Mucosa of rectum (tissue), 2 donors: ENCODE data around the gene ACTL6A.
"Not testable (repeated sequence)": the region's sequence is repeated elsewhere in the genome, so short reads cannot be mapped to it uniquely, and the experiment has no call there.

ENCODE experiments used
- H3K27ac ChIP-seq, 2 donors: one replicate each; pipeline ENCODE4 v1.7.0; 2013; ENCODE audit warnings: inconsistent platforms in 2 of 2, low read depth in 2 of 2, low read length in 2 of 2
- H3K27me3 ChIP-seq, 2 donors: one replicate each; pipeline ENCODE4 v1.7.0; 2013; ENCODE audit warnings: low read length in 2 of 2; ENCODE audit not compliant: control insufficient read depth in 2 of 2, insufficient read depth in 2 of 2
- H3K36me3 ChIP-seq, 2 donors: one replicate each; pipeline ENCODE4 v1.7.0; 2013; ENCODE audit warnings: low read length in 2 of 2; ENCODE audit not compliant: control insufficient read depth in 2 of 2, insufficient read depth in 2 of 2
- H3K4me1 ChIP-seq, 2 donors: one replicate each; pipeline ENCODE4 v1.7.0; 2013; ENCODE audit warnings: low read length in 2 of 2, mild to moderate bottlenecking in 1 of 2; ENCODE audit not compliant: control insufficient read depth in 2 of 2, insufficient read depth in 2 of 2
- H3K4me3 ChIP-seq, 2 donors: one replicate each; pipeline ENCODE4 v1.7.0; 2013; ENCODE audit warnings: low read length in 2 of 2
- H3K9ac ChIP-seq, 2 donors: one replicate each; pipeline ENCODE4 v1.7.0; 2013; ENCODE audit warnings: low read length in 2 of 2, low read depth in 1 of 2, mild to moderate bottlenecking in 1 of 2
- H3K9me3 ChIP-seq, 2 donors: one replicate each; pipeline ENCODE4 v1.7.0; 2013; ENCODE audit warnings: low read length in 2 of 2; ENCODE audit not compliant: control insufficient read depth in 2 of 2
- donor health status: healthy.
- donor health status: Normal muscosa, but diverticular disease.

Gene ACTL6A

DNA sequence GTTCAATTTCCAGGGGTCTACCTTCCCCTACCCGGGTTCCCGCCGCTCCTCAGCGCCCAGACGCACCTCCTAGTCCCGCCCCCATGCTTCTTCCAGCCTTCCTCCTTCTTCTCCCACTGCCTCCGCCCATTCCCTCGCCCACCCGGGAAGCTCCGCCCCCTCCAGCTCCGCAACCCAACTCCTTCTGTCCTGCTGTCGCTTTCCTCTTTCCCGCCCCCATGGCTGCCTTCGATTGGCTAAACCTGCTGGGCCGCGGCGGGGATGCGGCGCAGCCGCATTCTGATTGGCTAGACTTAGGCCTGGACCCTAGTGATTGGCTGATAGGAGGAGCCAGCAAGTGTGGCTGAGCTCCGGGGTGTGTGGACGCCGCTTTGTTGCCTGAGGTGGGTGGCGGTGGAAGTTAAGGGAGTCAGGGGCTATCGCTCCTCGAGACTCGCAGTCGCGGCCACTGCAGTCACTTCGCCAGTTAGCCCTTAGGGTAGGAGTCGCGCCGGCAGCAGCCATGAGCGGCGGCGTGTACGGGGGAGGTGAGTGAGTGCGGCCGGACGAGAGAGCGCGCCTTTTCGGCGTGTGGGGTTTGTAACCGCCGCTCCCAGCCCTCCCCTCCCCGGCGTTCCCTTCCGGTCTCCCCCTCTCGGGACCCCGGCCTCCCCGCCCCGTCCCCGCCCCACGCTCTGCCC is at the start of gene ACTL6A:
Gene ACTL6A (plus strand): TSS at position 336 of the 680 bp plus-strand sequence. CDS start 167 bp downstream, at position 503.
- H3K9me3 ChIP-seq: no peaks in the 10 kb centered on the region
- H3K27me3 ChIP-seq: no peaks in the 10 kb centered on the region
- peak within 1 kb of the TSS; percentile 78 to 79 for H3K9ac ChIP-seq
- peak within 1 kb of the TSS; percentile 77 to 86 for H3K27ac ChIP-seq
- H3K4me3 ChIP-seq: peak within 1 kb of the TSS; percentile 91 to 97
- peaks cover 4 to 8% of the 10 kb centered on the region in 2 donors for H3K4me1 ChIP-seq
- no peaks in the 10 kb centered on the region for H3K36me3 ChIP-seq

DNA sequence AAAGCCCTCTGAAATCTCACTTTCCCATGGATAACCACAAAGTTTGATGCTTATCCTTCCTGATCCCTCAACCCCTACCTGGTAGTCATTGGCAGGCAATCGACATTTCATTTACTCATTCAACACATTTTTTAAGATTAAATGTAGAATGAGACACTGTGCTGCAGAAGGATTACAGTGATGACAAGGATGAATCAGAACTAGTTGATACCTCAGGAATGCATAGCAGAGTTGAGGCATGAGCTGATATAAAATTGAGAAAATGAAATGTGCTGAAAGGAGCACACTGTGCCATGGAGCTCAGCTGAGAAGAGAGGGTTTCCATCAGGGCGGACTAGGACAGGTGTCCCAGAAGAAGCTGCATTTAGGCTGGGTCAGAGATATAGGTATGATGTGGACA is 48.9 kb upstream of the ACTL6A start:
- H3K9ac ChIP-seq: no peak overlapping the region
- H3K27ac ChIP-seq: no peak overlapping the region
- no peak overlapping the region for H3K4me3 ChIP-seq
- H3K36me3 ChIP-seq: no peaks in the 10 kb centered on the region
- no peaks in the 10 kb centered on the region for H3K9me3 ChIP-seq
- no peaks in the 10 kb centered on the region for H3K27me3 ChIP-seq
- H3K4me1 ChIP-seq: no peaks in the 10 kb centered on the region

DNA sequence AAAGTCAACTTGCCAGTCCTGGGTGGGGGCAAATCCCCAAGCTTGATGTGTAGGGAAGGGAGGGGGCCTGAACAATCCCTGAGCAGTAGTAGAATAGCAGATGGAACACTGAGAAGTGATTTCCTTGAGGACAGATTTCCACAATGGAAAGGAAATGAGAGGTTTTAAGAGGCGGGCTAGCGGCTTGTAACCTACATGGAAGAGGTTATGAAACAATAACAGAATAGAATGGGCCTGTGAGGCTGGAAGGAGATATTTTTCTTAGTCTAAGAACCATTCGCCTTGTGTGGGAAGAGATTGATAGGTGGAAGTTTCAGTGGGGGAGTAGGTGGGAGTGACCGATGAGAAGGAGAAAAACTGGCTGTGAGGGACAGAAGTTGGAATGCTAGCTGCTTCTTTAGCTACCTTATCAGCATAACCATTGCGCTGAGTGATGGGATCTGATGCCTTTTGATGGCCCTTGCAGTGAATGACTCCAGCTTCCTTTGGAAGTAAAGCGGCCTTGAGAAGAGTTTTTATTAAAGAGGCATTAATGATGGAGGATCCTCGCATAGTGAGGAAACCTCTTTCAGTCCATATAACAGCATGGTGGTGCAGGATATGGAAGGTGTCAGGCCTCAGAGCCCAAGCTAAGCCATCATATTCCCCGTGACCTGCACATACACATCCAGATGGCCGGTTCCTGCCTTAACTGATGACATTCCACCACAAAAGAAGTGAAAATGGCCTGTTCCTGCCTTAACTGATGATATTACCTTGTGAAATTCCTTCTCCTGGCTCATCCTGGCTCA is 46.1 kb upstream of the ACTL6A start:
- not testable (repeated sequence) for H3K27me3 ChIP-seq, H3K4me1 ChIP-seq, H3K27ac ChIP-seq, H3K9me3 ChIP-seq, H3K9ac ChIP-seq, H3K36me3 ChIP-seq, H3K4me3 ChIP-seq

DNA sequence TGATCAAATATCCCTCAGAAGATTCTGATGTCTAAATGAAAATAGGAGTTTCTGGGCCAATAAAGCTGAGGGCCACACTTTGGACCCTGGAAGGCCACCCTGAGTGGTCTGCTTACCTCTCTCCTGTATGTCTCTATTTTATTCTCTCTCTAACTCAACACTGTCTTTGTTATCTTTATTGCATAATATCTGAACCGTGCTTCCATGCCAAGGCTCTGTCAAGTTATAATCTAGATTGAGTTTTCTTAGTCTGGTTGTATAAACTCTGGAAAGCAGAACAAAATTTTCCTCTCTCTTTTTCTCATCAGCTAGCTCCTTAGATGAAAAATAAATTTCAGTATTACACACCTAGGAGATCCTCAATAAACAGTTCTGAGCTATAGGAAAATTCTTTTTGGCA is 36.2 kb upstream of the ACTL6A start:
- no peaks in the 10 kb centered on the region for H3K36me3 ChIP-seq
- no peaks in the 10 kb centered on the region for H3K27me3 ChIP-seq
- peak overlapping the region; percentile 42 to 52 for H3K27ac ChIP-seq
- no peaks in the 10 kb centered on the region for H3K9me3 ChIP-seq
- H3K4me3 ChIP-seq: peak overlapping the region in 1 of 2 donors; percentile 13
- peaks cover 0 to 4% of the 10 kb centered on the region in 2 donors for H3K4me1 ChIP-seq
- H3K9ac ChIP-seq: no peak overlapping the region

DNA sequence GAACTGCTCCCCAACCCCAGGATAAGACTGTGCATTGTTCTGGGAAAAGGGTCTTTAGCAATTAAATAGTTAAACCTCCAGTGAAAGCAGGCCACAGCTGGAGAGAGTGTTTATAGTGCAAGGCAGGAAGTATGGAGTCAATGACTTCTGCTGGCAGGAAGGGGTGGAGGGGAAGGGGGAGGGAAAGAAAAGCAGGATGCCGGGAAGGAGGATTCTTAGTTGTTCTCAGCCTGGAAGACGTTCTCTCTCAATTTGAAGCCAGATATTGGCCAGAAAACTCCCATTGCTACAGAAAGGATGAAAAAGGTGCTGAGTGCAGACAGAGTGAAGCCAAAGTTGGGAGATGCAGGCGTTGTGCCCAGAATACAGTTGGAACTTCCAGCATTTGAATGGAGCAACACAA is 35.7 kb upstream of the ACTL6A start:
- Histone ChIP-seq H3K9ac (peak overlapping the region in 1 of 2 donors; percentile 48), H3K4me3 (peak overlapping the region in 1 of 2 donors; percentile 42), H3K9me3 (no peaks in the 10 kb centered on the region), H3K27ac (peak overlapping the region; percentile 42 to 52), H3K36me3 (no peaks in the 10 kb centered on the region), H3K4me1 (peaks cover 0 to 4% of the 10 kb centered on the region in 2 donors), H3K27me3 (no peaks in the 10 kb centered on the region)

DNA sequence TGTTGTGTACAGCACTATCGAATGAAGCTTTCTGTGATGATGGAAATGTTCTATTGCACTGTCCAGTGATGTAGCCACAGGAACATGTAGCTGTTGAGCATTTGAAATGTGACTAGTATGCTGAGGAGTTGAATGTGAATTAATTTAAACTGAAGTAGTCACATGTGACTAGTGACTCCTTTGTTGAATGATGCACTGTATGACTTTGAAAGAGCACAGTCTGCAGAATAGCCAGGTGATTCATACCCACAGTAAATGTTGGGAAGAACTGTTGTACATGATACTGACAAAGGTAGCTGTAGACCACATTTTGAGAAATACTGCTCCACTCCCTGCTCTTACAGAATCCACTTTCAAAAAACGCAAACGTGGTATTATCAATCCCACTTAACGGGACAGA is 34.0 kb upstream of the ACTL6A start:
- Histone ChIP-seq H3K4me3 (no peak overlapping the region), H3K4me1 (peaks cover 0 to 4% of the 10 kb centered on the region in 2 donors), H3K9me3 (no peaks in the 10 kb centered on the region), H3K36me3 (no peaks in the 10 kb centered on the region), H3K27me3 (no peaks in the 10 kb centered on the region), H3K27ac (no peak overlapping the region), H3K9ac (no peak overlapping the region)

DNA sequence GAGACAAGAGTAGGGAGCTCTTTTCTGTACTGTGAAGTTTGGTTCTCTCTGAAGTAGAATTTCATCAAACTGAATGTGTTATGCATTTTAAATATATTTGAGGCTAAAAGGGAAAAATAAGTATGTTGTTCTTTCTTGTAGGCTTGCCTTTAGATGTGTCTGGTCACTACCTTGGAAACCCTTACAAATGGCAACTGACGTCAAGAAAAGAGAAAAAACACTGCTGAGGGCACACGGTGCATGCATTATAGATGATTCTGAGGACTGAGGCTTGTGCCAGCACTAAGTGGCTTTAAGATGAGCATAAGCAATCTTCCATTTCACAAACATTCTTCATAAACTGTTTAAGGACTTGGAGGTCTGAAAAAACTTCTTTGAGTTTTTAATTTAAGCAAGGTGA is 31.1 kb upstream of the ACTL6A start:
- no peak overlapping the region for H3K4me3 ChIP-seq
- H3K27ac ChIP-seq: no peak overlapping the region
- H3K27me3 ChIP-seq: no peaks in the 10 kb centered on the region
- H3K9me3 ChIP-seq: no peaks in the 10 kb centered on the region
- H3K36me3 ChIP-seq: no peaks in the 10 kb centered on the region
- H3K4me1 ChIP-seq: no peaks in the 10 kb centered on the region
- no peak overlapping the region for H3K9ac ChIP-seq

DNA sequence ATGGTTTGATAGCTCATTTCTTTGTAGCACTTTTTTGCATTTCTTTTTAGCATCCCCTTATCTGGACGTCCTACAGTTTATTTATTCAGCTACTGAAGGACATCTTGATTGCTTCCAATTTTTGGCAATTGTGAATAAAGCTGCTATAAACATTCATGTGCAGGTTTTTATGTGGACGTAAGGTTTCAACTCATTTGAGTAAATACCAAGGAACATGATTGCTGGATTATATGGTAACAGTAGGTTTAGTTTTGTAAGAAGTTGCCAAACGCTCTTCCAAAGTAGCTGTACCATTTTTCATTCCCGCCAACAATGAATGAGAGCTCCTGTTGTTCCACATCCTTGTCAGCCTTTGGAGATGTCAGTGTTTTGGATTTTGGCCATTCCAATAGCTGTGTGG is 29.5 kb upstream of the ACTL6A start:
- Histone ChIP-seq H3K9ac (no peak overlapping the region), H3K4me1 (no peaks in the 10 kb centered on the region), H3K9me3 (no peaks in the 10 kb centered on the region), H3K27me3 (no peaks in the 10 kb centered on the region), H3K36me3 (no peaks in the 10 kb centered on the region), H3K4me3 (no peak overlapping the region), H3K27ac (no peak overlapping the region)

DNA sequence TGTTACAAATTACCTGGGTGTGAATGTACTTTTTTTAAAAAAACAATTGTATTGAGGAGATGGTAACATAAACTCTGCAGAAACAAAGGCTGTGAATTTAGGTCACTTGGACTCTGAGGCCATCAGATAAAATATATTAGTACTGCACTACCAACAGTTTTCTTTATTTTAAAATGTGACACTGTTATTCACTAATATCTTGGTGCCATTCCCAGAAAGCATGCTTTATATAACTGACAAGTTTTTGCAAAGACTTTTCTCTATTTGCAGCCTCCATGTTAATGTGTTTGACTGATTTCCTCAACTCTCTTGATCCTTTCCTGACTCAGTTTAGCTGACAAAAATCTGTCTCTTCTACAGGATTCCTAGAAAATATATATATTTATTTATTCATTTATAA is 26.5 kb upstream of the ACTL6A start:
- H3K36me3 ChIP-seq: no peaks in the 10 kb centered on the region
- no peak overlapping the region for H3K9ac ChIP-seq
- H3K4me3 ChIP-seq: no peak overlapping the region
- no peaks in the 10 kb centered on the region for H3K27me3 ChIP-seq
- no peaks in the 10 kb centered on the region for H3K9me3 ChIP-seq
- no peak overlapping the region for H3K27ac ChIP-seq
- H3K4me1 ChIP-seq: no peaks in the 10 kb centered on the region

DNA sequence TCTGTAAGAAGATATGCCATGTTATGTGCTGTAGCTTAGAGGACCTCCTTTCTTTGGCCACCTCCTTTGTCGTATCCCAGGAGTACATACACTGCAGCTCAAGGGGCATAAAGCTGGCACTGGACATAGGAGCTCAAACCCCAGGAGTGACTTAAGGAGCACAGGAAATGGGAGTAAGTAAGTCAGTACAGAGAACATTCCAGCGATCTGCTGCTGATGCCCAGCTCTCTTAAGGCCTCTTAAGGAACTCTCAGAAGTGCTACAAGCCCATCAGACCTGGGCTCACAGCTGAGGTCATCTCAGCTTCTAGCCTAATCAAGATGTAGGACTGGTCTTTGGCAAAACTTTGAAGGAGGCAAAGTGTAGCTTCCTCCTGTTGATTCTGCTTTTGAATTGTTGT is 21.6 kb upstream of the ACTL6A start:
- no peaks in the 10 kb centered on the region for H3K27me3 ChIP-seq
- no peaks in the 10 kb centered on the region for H3K36me3 ChIP-seq
- H3K4me3 ChIP-seq: no peak overlapping the region
- no peak overlapping the region for H3K9ac ChIP-seq
- H3K9me3 ChIP-seq: no peaks in the 10 kb centered on the region
- H3K4me1 ChIP-seq: no peaks in the 10 kb centered on the region
- no peak overlapping the region for H3K27ac ChIP-seq
